HepG2 (cell line): ENCODE results near the gene PRRT1. TPM values are rescaled to one million over a fixed set of nuclear protein-coding genes. Genes with fewer than 3 reads are reported as not detected.
A peak's percentile ranks its signal among the peaks of the same experiment; 100 is the strongest.

Experiments used
- ARHGAP35 ChIP-seq: sonication (generic); formaldehyde crosslinking; IDR thresholded peaks from 2 replicates; pipeline ENCODE4 v1.9.0; 2022; ENCODE audit warnings: mild to moderate bottlenecking, inconsistent platforms, moderate library complexity, missing genetic modification reagents, borderline replicate concordance
- DMAP1 ChIP-seq: IDR thresholded peaks from 2 replicates; pipeline ENCODE4 v1.6.1; 2016
- EEA1 ChIP-seq: sonication (generic); formaldehyde crosslinking; IDR thresholded peaks from 2 replicates; pipeline ENCODE4 v1.5.1; 2020; ENCODE audit warnings: mild to moderate bottlenecking, missing genetic modification reagents, borderline replicate concordance
- IRX3 ChIP-seq: sonication (generic); formaldehyde crosslinking; IDR thresholded peaks from 2 replicates; pipeline ENCODE4 v1.8.1; 2023; ENCODE audit warnings: mild to moderate bottlenecking, low read depth, missing genetic modification reagents, borderline replicate concordance
- ISX ChIP-seq: sonication (generic); formaldehyde crosslinking; conservative IDR thresholded peaks from 2 replicates; pipeline ENCODE4 v1.5.0; 2020; ENCODE audit warnings: missing genetic modification reagents
- KDM1A ChIP-seq: IDR thresholded peaks from 2 replicates; pipeline ENCODE4 v1.6.1; 2016; ENCODE audit warnings: missing compliant biosample characterization
- NFKB2 ChIP-seq: sonication (generic); formaldehyde crosslinking; IDR thresholded peaks from 2 replicates; pipeline ENCODE4 v1.4.0; 2020; ENCODE audit warnings: missing genetic modification reagents, borderline replicate concordance
- NR2C2 ChIP-seq: sonication (generic); formaldehyde crosslinking; IDR thresholded peaks from 2 replicates; pipeline ENCODE4 v1.4.0; 2020; ENCODE audit warnings: missing genetic modification reagents, mild to moderate bottlenecking, moderate library complexity, borderline replicate concordance
- ONECUT2 ChIP-seq: sonication (generic); formaldehyde crosslinking; IDR thresholded peaks from 2 replicates; pipeline ENCODE4 v1.4.0; 2020; ENCODE audit warnings: missing genetic modification reagents
- RBFOX2 ChIP-seq: fragments of 200-400 bp; formaldehyde crosslinking; IDR thresholded peaks from 2 replicates; pipeline ENCODE4 v1.6.1; 2017; ENCODE audit warnings: low read depth, mild to moderate bottlenecking, low read length
- RELA ChIP-seq: sonication (generic); formaldehyde crosslinking; IDR thresholded peaks from 2 replicates; pipeline ENCODE4 v1.4.0; 2020; ENCODE audit warnings: missing genetic modification reagents
- SMAD9 ChIP-seq: sonication (generic); formaldehyde crosslinking; IDR thresholded peaks from 2 replicates; pipeline ENCODE4 v1.5.1; 2020; ENCODE audit warnings: mild to moderate bottlenecking, missing genetic modification reagents
- THYN1 ChIP-seq: sonication (generic); formaldehyde crosslinking; IDR thresholded peaks from 2 replicates; pipeline ENCODE4 v1.8.1; 2023; ENCODE audit warnings: low read depth, mild to moderate bottlenecking, moderate library complexity, missing genetic modification reagents, borderline replicate concordance
- ZKSCAN8 ChIP-seq: IDR thresholded peaks from 2 replicates; pipeline ENCODE4 v1.6.1; 2016; ENCODE audit warnings: borderline replicate concordance, missing genetic modification reagents, missing compliant biosample characterization
- ZNF225 ChIP-seq: sonication (generic); formaldehyde crosslinking; IDR thresholded peaks from 2 replicates; pipeline ENCODE4 v1.4.0; 2020; ENCODE audit warnings: mild to moderate bottlenecking, missing genetic modification reagents
- ZNF550 ChIP-seq: sonication (generic); formaldehyde crosslinking; IDR thresholded peaks from 2 replicates; pipeline ENCODE4 v1.4.0; 2020; ENCODE audit warnings: mild to moderate bottlenecking, missing genetic modification reagents, borderline replicate concordance
- ZNF720 ChIP-seq: sonication (generic); formaldehyde crosslinking; IDR thresholded peaks from 2 replicates; pipeline ENCODE4 v1.4.0; 2020; ENCODE audit warnings: missing genetic modification reagents
- ZSCAN25 ChIP-seq: sonication (generic); formaldehyde crosslinking; IDR thresholded peaks from 2 replicates; pipeline ENCODE4 v1.8.0; 2022; ENCODE audit warnings: mild to moderate bottlenecking, missing genetic modification reagents
- polyA plus RNA-seq, 8 experiments: library from polyadenylated mRNA; depleted of rRNA in 3 of 8; stranded (reverse) in 7 of 8; unstranded in 1 of 8; fragments of >200 nt; fragmentation: Illumina TruSeq in 4 of 8; extraction: Trizol in 4 of 8; gene quantifications; 2 replicates each; pipeline versions ENCODE4 v1.2.1 to v1.2.3, GENCODE V29; 2011 to 2016; ENCODE audit warnings: low read depth in 4 of 8, missing spikeins in 1 of 8, mixed read lengths in 1 of 8; ENCODE audit not compliant: insufficient read depth in 1 of 8
- total RNA-seq, 5 experiments: library from RNA; depleted of rRNA; stranded (reverse); fragments of >200 nt; fragmentation: Illumina TruSeq; extraction: Trizol; gene quantifications; 2 replicates each; pipeline ENCODE4 v1.2.3, GENCODE V29; 2016; ENCODE audit warnings: low read depth in 1 of 5
- TF ChIP-seq, protein P1 (sequence below): sonication (generic); formaldehyde crosslinking; IDR thresholded peaks from 2 replicates; pipeline ENCODE4 v1.4.0; 2020; ENCODE audit warnings: missing genetic modification reagents
- TF ChIP-seq, protein P2 (sequence below): sonication (generic); formaldehyde crosslinking; IDR thresholded peaks from 2 replicates; pipeline ENCODE4 v1.4.0; 2020; ENCODE audit warnings: missing genetic modification reagents
- TF ChIP-seq, protein P3 (sequence below): sonication (generic); formaldehyde crosslinking; IDR thresholded peaks from 2 replicates; pipeline ENCODE4 v1.5.1; 2020; ENCODE audit warnings: missing genetic modification reagents, mild to moderate bottlenecking, borderline replicate concordance
- TF ChIP-seq, protein P4 (sequence below): sonication (generic); formaldehyde crosslinking; IDR thresholded peaks from 2 replicates; pipeline ENCODE4 v1.4.0; 2020; ENCODE audit warnings: missing genetic modification reagents, borderline replicate concordance
- TF ChIP-seq, protein P5 (sequence below): sonication (generic); formaldehyde crosslinking; IDR thresholded peaks from 2 replicates; pipeline ENCODE4 v1.4.0; 2020; ENCODE audit warnings: mild to moderate bottlenecking, missing genetic modification reagents

Gene PRRT1
- total and polyA plus RNA-seq, 2 of the 13 experiments (the other 11 are each of a cell fraction or from before 2014, with no cell fraction given) = 0.64 to 1.4 TPM

DNA sequence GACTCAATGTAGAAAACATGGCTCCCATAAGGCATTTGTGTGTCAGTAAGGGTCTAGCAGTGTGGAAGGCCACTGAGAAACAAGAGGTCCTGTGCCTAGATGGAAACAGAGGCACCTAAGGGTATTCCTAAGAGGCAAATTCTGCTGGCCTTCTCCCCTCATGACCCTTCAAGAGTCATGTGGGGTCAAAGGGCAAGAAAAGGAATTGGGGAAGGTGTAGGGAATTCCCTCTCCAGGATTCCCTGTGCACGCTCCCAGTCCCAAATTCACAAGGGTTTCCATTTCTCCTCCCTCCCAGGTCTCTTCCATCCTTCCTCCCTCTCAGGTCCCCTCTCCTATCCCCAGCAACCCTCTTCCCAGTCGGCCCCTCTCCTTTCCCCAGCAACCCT lies 23.6 kb upstream of the PRRT1 start (continued):
- TF ChIP-seq, protein P1, sequence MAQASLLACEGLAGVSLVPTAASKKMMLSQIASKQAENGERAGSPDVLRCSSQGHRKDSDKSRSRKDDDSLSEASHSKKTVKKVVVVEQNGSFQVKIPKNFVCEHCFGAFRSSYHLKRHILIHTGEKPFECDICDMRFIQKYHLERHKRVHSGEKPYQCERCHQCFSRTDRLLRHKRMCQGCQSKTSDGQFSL (CRISPR knock-in tag) = no peak
- no peak for TF ChIP-seq IRX3 (CRISPR knock-in tag)
- TF ChIP-seq THYN1 (CRISPR knock-in tag) = no peak
- TF ChIP-seq NR2C2 (CRISPR knock-in tag) = no peak
- no peak for TF ChIP-seq NFKB2 (CRISPR knock-in tag)
- TF ChIP-seq DMAP1 (CRISPR knock-in tag) = no peak
- no peak for TF ChIP-seq ZNF225
- TF ChIP-seq ZKSCAN8 (CRISPR knock-in tag) = no peak
- TF ChIP-seq, protein P2, sequence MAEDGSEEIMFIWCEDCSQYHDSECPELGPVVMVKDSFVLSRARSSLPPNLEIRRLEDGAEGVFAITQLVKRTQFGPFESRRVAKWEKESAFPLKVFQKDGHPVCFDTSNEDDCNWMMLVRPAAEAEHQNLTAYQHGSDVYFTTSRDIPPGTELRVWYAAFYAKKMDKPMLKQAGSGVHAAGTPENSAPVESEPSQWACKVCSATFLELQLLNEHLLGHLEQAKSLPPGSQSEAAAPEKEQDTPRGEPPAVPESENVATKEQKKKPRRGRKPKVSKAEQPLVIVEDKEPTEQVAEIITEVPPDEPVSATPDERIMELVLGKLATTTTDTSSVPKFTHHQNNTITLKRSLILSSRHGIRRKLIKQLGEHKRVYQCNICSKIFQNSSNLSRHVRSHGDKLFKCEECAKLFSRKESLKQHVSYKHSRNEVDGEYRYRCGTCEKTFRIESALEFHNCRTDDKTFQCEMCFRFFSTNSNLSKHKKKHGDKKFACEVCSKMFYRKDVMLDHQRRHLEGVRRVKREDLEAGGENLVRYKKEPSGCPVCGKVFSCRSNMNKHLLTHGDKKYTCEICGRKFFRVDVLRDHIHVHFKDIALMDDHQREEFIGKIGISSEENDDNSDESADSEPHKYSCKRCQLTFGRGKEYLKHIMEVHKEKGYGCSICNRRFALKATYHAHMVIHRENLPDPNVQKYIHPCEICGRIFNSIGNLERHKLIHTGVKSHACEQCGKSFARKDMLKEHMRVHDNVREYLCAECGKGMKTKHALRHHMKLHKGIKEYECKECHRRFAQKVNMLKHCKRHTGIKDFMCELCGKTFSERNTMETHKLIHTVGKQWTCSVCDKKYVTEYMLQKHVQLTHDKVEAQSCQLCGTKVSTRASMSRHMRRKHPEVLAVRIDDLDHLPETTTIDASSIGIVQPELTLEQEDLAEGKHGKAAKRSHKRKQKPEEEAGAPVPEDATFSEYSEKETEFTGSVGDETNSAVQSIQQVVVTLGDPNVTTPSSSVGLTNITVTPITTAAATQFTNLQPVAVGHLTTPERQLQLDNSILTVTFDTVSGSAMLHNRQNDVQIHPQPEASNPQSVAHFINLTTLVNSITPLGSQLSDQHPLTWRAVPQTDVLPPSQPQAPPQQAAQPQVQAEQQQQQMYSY (CRISPR knock-in tag) = no peak
- TF ChIP-seq RBFOX2 = no peak
- TF ChIP-seq ISX (CRISPR knock-in tag) = no peak
- TF ChIP-seq, protein P3, sequence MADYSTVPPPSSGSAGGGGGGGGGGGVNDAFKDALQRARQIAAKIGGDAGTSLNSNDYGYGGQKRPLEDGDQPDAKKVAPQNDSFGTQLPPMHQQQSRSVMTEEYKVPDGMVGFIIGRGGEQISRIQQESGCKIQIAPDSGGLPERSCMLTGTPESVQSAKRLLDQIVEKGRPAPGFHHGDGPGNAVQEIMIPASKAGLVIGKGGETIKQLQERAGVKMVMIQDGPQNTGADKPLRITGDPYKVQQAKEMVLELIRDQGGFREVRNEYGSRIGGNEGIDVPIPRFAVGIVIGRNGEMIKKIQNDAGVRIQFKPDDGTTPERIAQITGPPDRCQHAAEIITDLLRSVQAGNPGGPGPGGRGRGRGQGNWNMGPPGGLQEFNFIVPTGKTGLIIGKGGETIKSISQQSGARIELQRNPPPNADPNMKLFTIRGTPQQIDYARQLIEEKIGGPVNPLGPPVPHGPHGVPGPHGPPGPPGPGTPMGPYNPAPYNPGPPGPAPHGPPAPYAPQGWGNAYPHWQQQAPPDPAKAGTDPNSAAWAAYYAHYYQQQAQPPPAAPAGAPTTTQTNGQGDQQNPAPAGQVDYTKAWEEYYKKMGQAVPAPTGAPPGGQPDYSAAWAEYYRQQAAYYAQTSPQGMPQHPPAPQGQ (CRISPR knock-in tag) = no peak
- TF ChIP-seq, protein P4, sequence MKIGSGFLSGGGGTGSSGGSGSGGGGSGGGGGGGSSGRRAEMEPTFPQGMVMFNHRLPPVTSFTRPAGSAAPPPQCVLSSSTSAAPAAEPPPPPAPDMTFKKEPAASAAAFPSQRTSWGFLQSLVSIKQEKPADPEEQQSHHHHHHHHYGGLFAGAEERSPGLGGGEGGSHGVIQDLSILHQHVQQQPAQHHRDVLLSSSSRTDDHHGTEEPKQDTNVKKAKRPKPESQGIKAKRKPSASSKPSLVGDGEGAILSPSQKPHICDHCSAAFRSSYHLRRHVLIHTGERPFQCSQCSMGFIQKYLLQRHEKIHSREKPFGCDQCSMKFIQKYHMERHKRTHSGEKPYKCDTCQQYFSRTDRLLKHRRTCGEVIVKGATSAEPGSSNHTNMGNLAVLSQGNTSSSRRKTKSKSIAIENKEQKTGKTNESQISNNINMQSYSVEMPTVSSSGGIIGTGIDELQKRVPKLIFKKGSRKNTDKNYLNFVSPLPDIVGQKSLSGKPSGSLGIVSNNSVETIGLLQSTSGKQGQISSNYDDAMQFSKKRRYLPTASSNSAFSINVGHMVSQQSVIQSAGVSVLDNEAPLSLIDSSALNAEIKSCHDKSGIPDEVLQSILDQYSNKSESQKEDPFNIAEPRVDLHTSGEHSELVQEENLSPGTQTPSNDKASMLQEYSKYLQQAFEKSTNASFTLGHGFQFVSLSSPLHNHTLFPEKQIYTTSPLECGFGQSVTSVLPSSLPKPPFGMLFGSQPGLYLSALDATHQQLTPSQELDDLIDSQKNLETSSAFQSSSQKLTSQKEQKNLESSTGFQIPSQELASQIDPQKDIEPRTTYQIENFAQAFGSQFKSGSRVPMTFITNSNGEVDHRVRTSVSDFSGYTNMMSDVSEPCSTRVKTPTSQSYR (CRISPR knock-in tag) = no peak
- no peak for TF ChIP-seq KDM1A (CRISPR knock-in tag)
- TF ChIP-seq ZNF550 (CRISPR knock-in tag) = no peak
- TF ChIP-seq, protein P5, sequence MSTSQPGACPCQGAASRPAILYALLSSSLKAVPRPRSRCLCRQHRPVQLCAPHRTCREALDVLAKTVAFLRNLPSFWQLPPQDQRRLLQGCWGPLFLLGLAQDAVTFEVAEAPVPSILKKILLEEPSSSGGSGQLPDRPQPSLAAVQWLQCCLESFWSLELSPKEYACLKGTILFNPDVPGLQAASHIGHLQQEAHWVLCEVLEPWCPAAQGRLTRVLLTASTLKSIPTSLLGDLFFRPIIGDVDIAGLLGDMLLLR (CRISPR knock-in tag) = 0 out of 2 replicates have a peak, but pooled peaks have one; percentile 38
- TF ChIP-seq RELA = no peak
- TF ChIP-seq ZNF720 = no peak
- no peak for TF ChIP-seq EEA1 (CRISPR knock-in tag)
- TF ChIP-seq SMAD9 (CRISPR knock-in tag) = no peak
- TF ChIP-seq ONECUT2 = no peak
- TF ChIP-seq ZSCAN25 (CRISPR knock-in tag) = 0 out of 2 replicates have a peak, but pooled peaks have one; percentile 18
- TF ChIP-seq ARHGAP35 = no peak
